PC-9 (cell line): ENCODE measurements around the gene RAB40B. TPM values are rescaled to one million over a fixed set of nuclear protein-coding genes. Genes with fewer than 3 reads are reported as not detected.

Experiments used
- BruUV-seq: library from RNA; stranded (reverse); fragments of 400-500 nt; replicated peaks from 2 replicates; lab custom pipeline; 2021; lab: Mats Ljungman, UMichigan
- CTCF ChIA-PET: fragments of 300-600 bp; sonication (Branson Sonifier 250); formaldehyde crosslinking; loops from one replicate; lab custom pipeline; 2022; ENCODE audit warnings: antibody characterized with exemption; lab: Charles Lee
- POLR2A ChIA-PET: fragments of 300-600 bp; sonication (Branson Sonifier 250); formaldehyde crosslinking; loops from one replicate; lab custom pipeline; 2022; ENCODE audit warnings: antibody characterized with exemption; ENCODE audit not compliant: unreplicated experiment; lab: Charles Lee
- DNase-seq, 2 experiments: peaks; one replicate each; pipeline versions ENCODE4 v3.0.0 to v3.0.0-alpha.2; 2015 to 2022; ENCODE audit warnings: mixed read lengths in 1 of 2
- H2AFZ ChIP-seq: fragments of 200-600 bp; sonication (generic); 2 replicates; pipeline ENCODE4 v1.8.1; 2017; ENCODE audit warnings: antibody characterized with exemption
- H3F3A ChIP-seq: fragments of 200-600 bp; sonication (generic); 2 replicates; pipeline ENCODE4 v1.8.1; 2017; ENCODE audit warnings: antibody characterized with exemption, mild to moderate bottlenecking, low read depth; ENCODE audit not compliant: insufficient read depth
- H3K27ac ChIP-seq: fragments of 200-600 bp; sonication (generic); 2 replicates; pipeline ENCODE4 v1.6.1; 2016; ENCODE audit warnings: mixed run types
- H3K27me3 ChIP-seq: fragments of 200-600 bp; sonication (generic); 2 replicates; pipeline ENCODE4 v1.6.1; 2016; ENCODE audit warnings: low read depth, mixed run types; ENCODE audit not compliant: insufficient read depth
- H3K36me3 ChIP-seq: fragments of 200-600 bp; sonication (generic); 2 replicates; pipeline ENCODE4 v1.6.1; 2016; ENCODE audit warnings: low read depth, mixed run types
- H3K4me1 ChIP-seq: fragments of 200-600 bp; sonication (generic); replicated peaks from 2 replicates; pipeline ENCODE4 v1.6.1; 2016; ENCODE audit warnings: mixed run types; ENCODE audit not compliant: insufficient read depth
- H3K4me2 ChIP-seq: fragments of 200-600 bp; sonication (generic); 2 replicates; pipeline ENCODE4 v1.6.1; 2017; ENCODE audit warnings: mixed run types
- H3K4me3 ChIP-seq: fragments of 200-600 bp; sonication (generic); 2 replicates; pipeline ENCODE4 v1.6.1; 2016; ENCODE audit warnings: mixed run types
- H3K79me2 ChIP-seq: fragments of 200-600 bp; sonication (generic); 2 replicates; pipeline ENCODE4 v1.6.1; 2017; ENCODE audit warnings: low read depth, mixed run types
- H3K9me2 ChIP-seq: fragments of 200-600 bp; sonication (generic); 2 replicates; pipeline ENCODE4 v1.8.1; 2017; ENCODE audit warnings: mild to moderate bottlenecking; ENCODE audit not compliant: insufficient read depth
- H3K9me3 ChIP-seq: fragments of 200-600 bp; sonication (generic); 2 replicates; pipeline ENCODE4 v1.8.1; 2016; ENCODE audit warnings: low read depth; ENCODE audit not compliant: insufficient read depth
- H4K20me1 ChIP-seq: fragments of 200-600 bp; sonication (generic); 2 replicates; pipeline ENCODE4 v1.8.1; 2017; ENCODE audit not compliant: insufficient read depth
- CTCF ChIP-seq: fragments of 200-600 bp; sonication (generic); conservative IDR thresholded peaks from 2 replicates; pipeline ENCODE4 v1.6.1; 2017; ENCODE audit warnings: mixed run types, antibody characterized with exemption, mild to moderate bottlenecking, moderate library complexity
- EZH2 ChIP-seq: fragments of 200-600 bp; sonication (generic); IDR thresholded peaks from 2 replicates; pipeline ENCODE4 v1.8.0; 2017; ENCODE audit warnings: antibody characterized with exemption, low read depth
- intact Hi-C: fragments of 100-400 bp; cut with micrococcal nuclease; formaldehyde crosslinking; loops from one replicate; pipeline ENCODE4 v1.10.0; 2022; ENCODE audit not compliant: unreplicated experiment
- total RNA-seq: library from RNA; stranded (reverse); gene quantifications from 2 replicates; pipeline ENCODE4 v1.2.3, GENCODE V29; 2021

Gene RAB40B
- total RNA-seq, 1 experiment from 2014 or later, result 7.9 TPM

GRCh38 chr17:82704886-82705285, 6.4 kb upstream of the RAB40B start:
- Histone ChIP-seq H3K4me2 (no peak overlapping the region), H2AFZ (no peak overlapping the region), H3K9me2 (no peaks in the 10 kb centered on the region), H3K27me3 (no peaks in the 10 kb centered on the region), H3K36me3 (no peaks in the 10 kb centered on the region), H3K27ac (no peak overlapping the region), H3K79me2 (no peaks in the 10 kb centered on the region), H3K9me3 (no peaks in the 10 kb centered on the region), H4K20me1 (no peaks in the 10 kb centered on the region), H3K4me1 (no peaks in the 10 kb centered on the region), H3F3A (peaks cover 6% of the 10 kb centered on the region; the same call in 1 of the 2 replicates), H3K4me3 (no peak overlapping the region)
- ChIA-PET POLR2A (interaction anchor here (0.7 kb wide), 1 partner anchor 136 kb away, joined by 3 read pairs; no protein-coding TSS in a partner anchor), CTCF (no interaction called here)
- DNase-seq, result no peak
- TF ChIP-seq CTCF (no peak), EZH2 (no peak)
- no TSS peak for BruUV-seq
- intact Hi-C loops, result no loop called here

GRCh38 chr17:82703935-82704865, 5.7 kb upstream of the RAB40B start:
- Histone ChIP-seq H2AFZ (no peak overlapping the region), H3K4me2 (no peak overlapping the region), H3K9me3 (no peaks in the 10 kb centered on the region), H3K4me3 (no peak overlapping the region), H3K9me2 (no peaks in the 10 kb centered on the region), H3K36me3 (no peaks in the 10 kb centered on the region), H4K20me1 (no peaks in the 10 kb centered on the region), H3K27ac (no peak overlapping the region), H3K79me2 (no peaks in the 10 kb centered on the region), H3F3A (peaks cover 6% of the 10 kb centered on the region; the same call in 1 of the 2 replicates), H3K27me3 (no peaks in the 10 kb centered on the region), H3K4me1 (no peaks in the 10 kb centered on the region)
- POLR2A ChIA-PET, result interaction anchor here (0.7 kb wide), 1 partner anchor 135 kb away, joined by 3 read pairs; no protein-coding TSS in a partner anchor
- BruUV-seq, result no TSS peak
- CTCF ChIA-PET, result no interaction called here
- DNase-seq, result no peak
- intact Hi-C loops, result no loop called here
- TF ChIP-seq CTCF (no peak), EZH2 (no peak)

GRCh38 chr17:82703036-82703745, 4.7 kb upstream of the RAB40B start:
- Histone ChIP-seq H3F3A (peaks cover 3% of the 10 kb centered on the region; the same call in 1 of the 2 replicates), H3K27ac (no peak overlapping the region), H3K79me2 (no peaks in the 10 kb centered on the region), H3K27me3 (no peaks in the 10 kb centered on the region), H3K4me1 (no peaks in the 10 kb centered on the region), H3K9me2 (no peaks in the 10 kb centered on the region), H3K9me3 (no peaks in the 10 kb centered on the region), H3K4me3 (no peak overlapping the region), H3K4me2 (no peak overlapping the region), H3K36me3 (no peaks in the 10 kb centered on the region), H4K20me1 (no peaks in the 10 kb centered on the region), H2AFZ (no peak overlapping the region)
- ChIA-PET POLR2A (no interaction called here), CTCF (no interaction called here)
- DNase-seq, result no peak
- TF ChIP-seq EZH2 (no peak), CTCF (no peak)
- no TSS peak for BruUV-seq
- intact Hi-C loops, result no loop called here
